HG03571 (cell line): ENCODE data around the gene VGLL2.
"Not testable (repeated sequence)": the region's sequence is repeated elsewhere in the genome, so short reads cannot be mapped to it uniquely, and the experiment has no call there.

Experiments
- ATAC-seq: cut with Tn5 transposase; IDR thresholded peaks from one replicate; pipeline ENCODE4 v1.9.1; 2021; ENCODE audit not compliant: unreplicated experiment

Gene VGLL2

GRCh38 chr6:117265410-117266256 is at the start of gene VGLL2:
Gene VGLL2, plus strand, starts transcription at chr6:117265558. Its CDS starts 206 bp downstream, at chr6:117265764.
- ATAC-seq: no peak

- no peak for ATAC-seq
Measured at GRCh38 chr6:117222861-117223260, 42.5 kb upstream of the VGLL2 start.

- ATAC-seq: no peak
Measured at GRCh38 chr6:117226778-117227177, 38.6 kb upstream of the VGLL2 start.

- ATAC-seq: no peak
Measured at GRCh38 chr6:117227245-117227962, 38.0 kb upstream of the VGLL2 start.

- ATAC-seq: no peak
Measured at GRCh38 chr6:117228202-117228601, 37.2 kb upstream of the VGLL2 start.

GRCh38 chr6:117229870-117230269 is 35.5 kb upstream of the VGLL2 start:
- no peak for ATAC-seq

GRCh38 chr6:117231466-117231865 is 33.9 kb upstream of the VGLL2 start:
- ATAC-seq: no peak

GRCh38 chr6:117232196-117232595 is 33.2 kb upstream of the VGLL2 start:
- ATAC-seq: no peak

GRCh38 chr6:117233145-117233544 is 32.2 kb upstream of the VGLL2 start:
- ATAC-seq: no peak

GRCh38 chr6:117237561-117237960 is 27.8 kb upstream of the VGLL2 start:
- no peak for ATAC-seq

GRCh38 chr6:117244571-117244970 is 20.8 kb upstream of the VGLL2 start:
- not testable (repeated sequence) for ATAC-seq

- ATAC-seq: not testable (repeated sequence)
Measured at GRCh38 chr6:117244979-117245378, 20.4 kb upstream of the VGLL2 start.

GRCh38 chr6:117253785-117254184 is 11.6 kb upstream of the VGLL2 start:
- ATAC-seq: no peak

GRCh38 chr6:117262799-117263198 is 2.6 kb upstream of the VGLL2 start:
- ATAC-seq: no peak

GRCh38 chr6:117263353-117263927 is 1.9 kb upstream of the VGLL2 start:
- ATAC-seq: no peak

GRCh38 chr6:117264369-117264691 is 1.0 kb upstream of the VGLL2 start:
- no peak for ATAC-seq

GRCh38 chr6:117264692-117265409 is 507 bp upstream of the VGLL2 start:
- ATAC-seq: no peak

- no peak for ATAC-seq
Measured at GRCh38 chr6:117266257-117267053, 1.1 kb downstream of the VGLL2 start.

GRCh38 chr6:117267054-117267347 is 1.6 kb downstream of the VGLL2 start:
- no peak for ATAC-seq

- ATAC-seq: no peak
Measured at GRCh38 chr6:117267766-117268534, 2.6 kb downstream of the VGLL2 start.
